AG20443 (cell line): ENCODE data around the gene CPSF4L.
A peak's percentile ranks its signal among the peaks of the same experiment; 100 is the strongest.

Experiments used
- DNase-seq: peaks from one replicate; pipeline ENCODE4 v3.0.0; 2012; ENCODE audit warnings: low spot score, mixed read lengths

Gene CPSF4L

DNA sequence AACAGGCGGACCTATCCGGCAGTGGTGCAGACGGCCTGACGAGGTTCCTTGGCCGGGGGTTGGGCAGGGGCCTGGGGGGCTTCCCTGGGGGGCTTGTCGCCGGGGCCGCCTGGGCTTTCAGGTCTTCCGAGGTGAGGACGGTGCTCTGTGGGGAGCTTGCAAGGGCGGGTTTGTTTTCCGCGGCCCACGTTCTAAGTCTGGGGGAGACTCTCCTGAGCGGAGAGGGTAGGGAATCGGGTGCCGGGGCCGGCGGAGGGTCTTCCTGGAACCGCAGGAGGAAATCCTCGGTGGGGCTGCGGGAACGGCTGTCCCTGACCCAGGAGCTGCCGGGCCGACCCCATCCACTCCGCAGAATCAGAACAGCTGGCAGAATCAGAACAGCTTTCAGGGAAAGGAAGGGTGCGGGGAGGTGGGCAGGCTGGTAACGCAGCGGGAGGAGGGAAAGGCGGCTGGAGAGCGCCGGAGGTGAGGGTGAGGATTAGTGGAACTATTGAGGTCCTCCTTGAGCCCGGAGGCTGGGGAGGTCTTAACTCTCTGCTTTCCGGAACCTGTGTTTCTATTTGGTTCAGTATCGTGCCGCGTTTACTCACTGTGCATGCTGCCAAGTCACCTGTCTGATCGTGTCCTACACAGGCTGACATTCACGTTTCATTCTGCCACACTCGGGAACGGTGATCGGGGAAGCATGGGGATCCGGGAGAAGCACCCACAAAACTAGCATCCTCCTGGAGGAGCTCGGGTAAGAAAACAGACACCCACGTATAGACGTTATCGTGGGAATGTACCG, 28.9 kb downstream of the CPSF4L start:
- DNase-seq = peak; percentile 51

DNA sequence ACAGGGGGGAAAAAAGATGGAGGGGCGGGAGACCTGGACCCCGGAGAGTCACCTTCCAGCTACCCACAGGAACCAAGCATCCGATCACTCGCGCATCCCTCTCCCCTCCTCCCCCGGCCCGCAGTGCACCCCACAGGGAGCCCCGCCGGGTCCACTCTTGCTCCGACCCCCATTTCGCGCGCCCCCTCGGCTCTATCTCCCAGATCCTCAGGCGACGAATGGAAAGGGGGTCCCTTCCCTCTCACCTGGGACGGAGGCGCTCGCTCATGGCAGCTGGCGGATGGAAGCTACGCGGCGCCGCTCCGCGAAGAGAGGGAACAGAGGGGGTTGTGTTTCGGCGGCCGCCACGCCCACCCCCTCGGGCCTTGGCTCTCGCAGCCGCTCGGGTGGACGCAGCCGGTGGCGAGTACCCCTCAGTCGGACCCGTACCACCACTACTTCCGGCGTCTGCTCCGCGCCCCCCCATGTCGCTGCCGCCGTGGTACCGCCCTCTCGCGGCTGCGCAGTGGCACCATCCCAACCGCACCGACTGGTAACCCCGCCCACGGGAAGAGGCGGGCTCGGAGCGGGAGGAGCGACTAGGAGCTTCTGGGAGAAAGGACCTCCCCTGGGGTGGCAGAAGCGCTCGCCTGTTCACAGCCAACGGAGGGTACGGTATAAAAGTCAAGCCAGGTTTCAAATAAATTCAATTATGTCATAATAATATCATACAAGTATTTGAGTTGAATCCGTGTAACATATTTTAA, 29.7 kb downstream of the CPSF4L start:
- DNase-seq = peak; percentile 99

- DNase-seq = peak; percentile 32
Observed at GRCh38 chr17:73231395-73231794, 30.3 kb downstream of the CPSF4L start.

GRCh38 chr17:73230088-73230487, 31.6 kb downstream of the CPSF4L start:
- no peak for DNase-seq

DNA sequence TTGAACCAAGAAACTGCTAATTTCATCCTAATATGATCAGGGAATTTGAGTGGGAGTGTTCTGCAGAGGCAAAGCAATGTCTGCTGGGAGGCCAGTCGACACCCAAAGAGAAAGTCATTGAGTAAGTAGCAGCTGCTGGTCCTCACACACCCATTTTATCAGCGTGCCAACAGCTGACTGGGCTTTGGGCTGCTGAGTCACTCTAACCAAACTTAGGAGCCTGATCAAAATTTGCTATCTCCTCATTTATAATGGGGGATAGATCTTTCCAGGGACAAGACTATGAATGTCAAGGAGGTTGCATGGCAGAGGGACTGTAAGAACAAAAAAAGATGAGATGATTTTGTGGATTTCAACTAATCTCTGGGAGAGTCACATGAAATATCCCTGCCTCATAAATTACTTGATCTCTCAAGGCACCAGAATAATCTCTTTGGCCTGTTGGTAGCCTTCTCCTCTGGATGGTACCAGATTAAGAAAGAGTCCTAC, 32.9 kb downstream of the CPSF4L start:
- peak; percentile 93 for DNase-seq

- DNase-seq = no peak
Observed at GRCh38 chr17:73227944-73228343, 33.7 kb downstream of the CPSF4L start.

- no peak for DNase-seq
Observed at GRCh38 chr17:73227379-73227778, 34.3 kb downstream of the CPSF4L start.

GRCh38 chr17:73226556-73227172, 35.0 kb downstream of the CPSF4L start:
- no peak for DNase-seq

DNA sequence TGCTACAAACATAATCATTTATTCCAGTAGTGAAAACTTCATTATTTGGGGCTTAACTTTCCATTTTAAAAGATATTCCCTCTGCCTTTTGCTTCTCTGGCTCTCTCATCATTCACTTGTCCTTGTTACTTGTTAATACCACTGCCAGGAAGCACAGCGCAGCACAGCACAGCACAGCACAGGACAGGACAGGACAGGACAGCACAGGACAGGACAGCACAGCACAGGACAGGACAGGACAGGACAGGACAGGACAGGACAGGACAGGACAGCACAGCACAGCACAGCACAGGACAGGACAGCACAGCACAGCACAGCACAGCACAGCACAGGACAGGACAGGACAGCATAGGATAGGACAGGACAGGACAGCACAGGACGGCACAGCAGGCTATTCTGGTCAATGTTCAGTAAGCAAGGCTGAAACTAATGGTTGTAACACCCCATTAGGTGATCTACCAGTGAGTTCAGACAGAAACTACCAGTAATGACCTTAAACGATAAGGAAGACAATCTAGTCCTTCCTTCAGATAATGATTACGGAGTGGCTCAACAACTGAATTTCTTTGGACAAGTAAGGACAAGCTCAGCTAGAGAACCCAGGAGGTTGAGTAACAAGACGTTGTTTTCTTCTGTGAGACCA, 36.9 kb downstream of the CPSF4L start:
- no peak for DNase-seq

GRCh38 chr17:73224237-73224636, 37.4 kb downstream of the CPSF4L start:
- DNase-seq = no peak

- DNase-seq = no peak
Observed at GRCh38 chr17:73223626-73224230, 38.0 kb downstream of the CPSF4L start.

DNA sequence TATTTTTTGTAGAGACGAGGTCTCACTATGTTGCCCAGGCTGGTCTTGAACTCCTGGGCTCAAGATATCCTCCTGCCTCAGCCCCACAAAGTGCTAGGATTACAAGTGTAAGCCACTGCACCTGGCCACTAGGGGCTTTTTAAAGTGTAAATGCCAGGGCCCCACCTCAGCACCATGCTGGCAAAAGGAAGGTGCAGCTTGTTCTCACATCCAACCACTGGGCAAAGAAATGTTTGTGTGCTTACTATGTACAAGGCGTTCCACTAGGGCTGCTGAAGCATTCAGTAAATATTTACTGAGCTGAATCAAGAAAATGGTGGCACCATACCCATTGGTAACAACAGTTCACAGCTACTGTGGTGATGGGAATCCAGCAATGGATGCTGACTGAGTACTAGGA, 46.2 kb downstream of the CPSF4L start:
- DNase-seq = no peak

DNA sequence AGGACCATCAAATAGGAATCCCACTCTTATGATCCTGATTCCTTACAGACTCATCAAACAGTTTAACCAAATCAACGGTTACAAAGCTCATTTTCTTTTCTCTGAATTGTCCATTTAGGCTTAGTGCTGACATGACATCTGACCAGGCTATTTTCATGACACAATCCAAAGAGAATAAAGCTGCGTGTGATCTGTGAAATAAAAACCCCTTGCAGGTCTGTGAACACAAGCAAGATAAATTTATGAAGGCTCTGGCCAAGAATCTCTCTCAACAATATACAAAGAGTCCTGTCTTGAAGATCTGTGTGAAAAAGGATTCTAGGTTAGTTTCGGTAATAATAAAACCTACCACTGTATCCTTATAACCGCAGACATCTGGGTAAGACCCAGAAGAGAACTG, 46.8 kb downstream of the CPSF4L start:
- DNase-seq = no peak

- no peak for DNase-seq
Observed at GRCh38 chr17:73214008-73214407, 47.7 kb downstream of the CPSF4L start.

DNA sequence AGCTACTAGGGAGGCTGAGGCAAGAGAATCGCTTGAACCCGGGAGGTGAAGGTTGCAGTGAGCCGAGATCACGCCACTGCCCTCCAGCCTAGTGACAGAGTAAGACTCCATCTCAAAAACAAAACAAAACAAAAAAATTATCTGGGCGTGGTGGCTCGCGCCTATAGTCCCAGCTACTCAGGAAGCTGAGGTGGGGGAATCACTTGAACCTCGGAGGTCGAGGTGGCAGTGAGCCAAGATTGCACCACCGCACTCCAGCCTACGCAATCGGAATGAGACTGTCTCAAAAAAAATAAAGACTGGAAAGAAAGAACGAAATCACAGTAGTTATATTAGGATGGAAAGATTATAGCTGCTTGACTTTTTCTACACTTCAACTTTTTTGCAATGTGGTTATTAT, 49.9 kb downstream of the CPSF4L start:
- no peak for DNase-seq

- peak; percentile 49 for DNase-seq
Observed at GRCh38 chr17:73210002-73210678, 51.5 kb downstream of the CPSF4L start.

DNA sequence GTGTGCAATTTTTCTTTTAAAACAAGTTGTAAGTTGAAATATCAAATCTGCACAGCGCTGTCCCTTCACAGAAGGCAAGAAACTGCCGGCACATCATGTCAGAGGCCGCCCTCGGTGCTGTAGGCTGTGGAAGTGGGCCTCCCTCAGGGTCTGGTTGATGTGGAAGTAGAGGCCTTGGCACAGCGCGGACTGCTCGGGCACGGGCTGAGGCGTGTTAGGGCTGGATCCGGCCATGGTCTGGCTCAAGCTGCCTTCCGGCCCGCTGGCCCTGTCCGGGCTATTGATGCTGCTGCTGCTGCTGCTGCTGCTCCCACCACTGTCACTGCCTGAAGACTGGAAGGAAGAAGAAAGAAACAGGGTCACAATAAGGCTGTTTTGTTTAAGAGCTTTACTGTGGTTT, 52.2 kb downstream of the CPSF4L start:
- DNase-seq = no peak

- DNase-seq = no peak
Observed at GRCh38 chr17:73208139-73208827, 53.4 kb downstream of the CPSF4L start.

GRCh38 chr17:73205459-73205961, 56.2 kb downstream of the CPSF4L start:
- DNase-seq = no peak

- no peak for DNase-seq
Observed at GRCh38 chr17:73203788-73204479, 57.7 kb downstream of the CPSF4L start.
